ENCODE measurements around the gene ALCAM. TPM values are rescaled to one million over a fixed set of nuclear protein-coding genes. Genes with fewer than 3 reads are reported as not detected.

The ALCAM gene
- total RNA-seq, 1 donor from 2014 or later, result 39.0 TPM

DNA sequence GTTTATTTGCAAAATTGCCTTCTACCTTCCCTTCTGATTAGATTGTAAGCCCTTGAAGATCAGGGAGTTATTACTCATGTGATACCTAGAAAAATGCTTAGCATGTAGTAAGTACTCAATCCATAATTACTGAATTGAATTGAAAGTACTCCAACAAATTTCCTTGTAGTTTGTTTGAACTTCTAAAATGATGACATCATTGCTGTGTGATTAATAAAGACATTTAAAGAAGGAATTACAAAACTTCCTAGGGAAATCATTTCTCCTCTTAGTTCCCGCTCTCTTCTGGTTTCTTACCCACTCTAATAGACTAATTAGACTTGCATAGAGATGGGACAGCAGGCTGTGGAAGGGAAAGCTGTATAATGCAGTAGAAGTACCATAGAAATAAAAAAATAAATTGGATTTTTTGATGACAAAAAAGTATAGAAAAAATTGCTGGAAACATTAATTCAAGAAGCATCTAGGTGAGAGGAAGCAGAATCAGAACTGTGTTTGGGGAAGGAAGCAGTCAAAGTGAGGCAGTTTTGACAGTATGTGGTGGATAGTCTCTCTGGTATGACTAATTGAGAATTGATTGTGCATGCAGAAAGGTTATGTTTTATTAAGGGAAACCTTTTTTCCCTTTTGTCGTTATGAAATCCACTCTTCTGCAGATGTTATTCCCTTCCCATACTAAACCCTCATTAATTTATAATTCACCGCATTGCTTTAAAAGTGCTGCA is 93.0 kb downstream of the ALCAM start:
- intact Hi-C loops (cut with DNase I), result no loop called here
- DNase-seq (ENCODE audit: low spot score) (no peak), ATAC-seq (no peak)

DNA sequence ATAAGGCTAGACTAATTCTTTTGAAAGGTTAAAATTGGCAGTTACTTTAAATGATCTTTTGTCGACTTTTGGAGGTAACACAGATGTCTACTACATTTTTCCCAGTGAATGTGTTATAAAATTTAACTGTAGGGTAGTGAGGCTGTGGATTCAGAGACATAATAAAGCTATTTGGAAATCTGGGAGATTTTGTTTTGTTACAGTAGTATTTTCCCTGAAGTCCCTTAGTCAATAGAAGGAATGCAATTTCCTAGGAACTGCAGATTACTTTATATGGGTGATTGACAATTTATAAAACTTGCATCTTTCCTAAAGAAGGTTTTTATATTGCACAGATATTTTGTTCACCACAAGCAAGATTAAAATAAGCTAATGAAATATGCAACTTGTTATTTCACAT is 96.9 kb downstream of the ALCAM start:
- ATAC-seq, result no peak
- DNase-seq (ENCODE audit: low spot score), result no peak
- intact Hi-C loops (cut with DNase I), result no loop called here

DNA sequence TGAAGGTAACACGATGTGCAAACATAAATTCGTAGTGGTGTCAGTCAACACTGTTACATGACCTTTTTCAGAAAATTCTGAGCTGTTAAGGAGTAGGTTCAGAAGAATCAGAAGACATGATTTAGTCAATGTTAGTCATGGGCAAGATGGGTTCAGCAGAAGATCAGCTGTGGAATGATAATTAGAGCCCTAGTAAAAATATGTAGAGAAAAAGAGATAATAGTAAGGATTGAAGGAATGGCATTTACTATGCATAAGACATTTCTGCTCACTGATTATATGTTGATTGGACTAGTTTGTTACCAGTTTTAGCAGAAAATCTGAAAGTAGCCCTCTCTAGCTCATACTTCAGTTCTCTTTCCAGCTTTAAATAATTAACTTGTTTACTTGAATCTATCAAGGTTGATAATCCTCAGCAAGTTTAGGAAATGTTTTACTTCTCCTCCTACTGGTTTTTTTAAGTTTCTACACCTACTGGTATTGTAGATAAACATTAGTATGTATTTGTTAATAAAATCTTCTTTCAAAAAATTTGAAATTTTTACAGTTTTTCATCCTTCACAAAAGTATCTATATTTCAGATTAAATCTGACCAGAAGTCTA is 98.6 kb downstream of the ALCAM start:
- DNase-seq (ENCODE audit: low spot score), result no peak
- no peak for ATAC-seq
- intact Hi-C loops (cut with DNase I), result no loop called here

DNA sequence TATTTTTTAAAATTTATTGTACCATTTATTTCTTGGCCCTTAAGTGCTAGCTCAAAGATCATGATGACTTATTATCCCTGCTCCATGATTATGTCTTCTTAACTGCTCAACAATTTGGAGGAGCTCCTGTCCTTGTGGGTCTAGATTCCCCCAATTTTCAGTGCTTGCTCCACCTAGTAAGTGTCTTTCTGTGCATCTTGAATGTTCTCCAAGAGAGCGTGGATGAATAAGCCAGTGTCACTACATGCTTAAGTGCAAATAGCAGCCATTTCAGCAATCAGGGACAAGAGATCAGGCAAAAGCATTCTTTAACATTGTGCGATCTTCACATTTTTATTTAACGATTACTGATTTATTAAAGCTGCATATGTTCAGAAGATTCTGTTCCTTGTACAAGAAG is 99.4 kb downstream of the ALCAM start:
- DNase-seq (ENCODE audit: low spot score), result no peak
- intact Hi-C loops (cut with DNase I), result no loop called here
- ATAC-seq, result no peak

DNA sequence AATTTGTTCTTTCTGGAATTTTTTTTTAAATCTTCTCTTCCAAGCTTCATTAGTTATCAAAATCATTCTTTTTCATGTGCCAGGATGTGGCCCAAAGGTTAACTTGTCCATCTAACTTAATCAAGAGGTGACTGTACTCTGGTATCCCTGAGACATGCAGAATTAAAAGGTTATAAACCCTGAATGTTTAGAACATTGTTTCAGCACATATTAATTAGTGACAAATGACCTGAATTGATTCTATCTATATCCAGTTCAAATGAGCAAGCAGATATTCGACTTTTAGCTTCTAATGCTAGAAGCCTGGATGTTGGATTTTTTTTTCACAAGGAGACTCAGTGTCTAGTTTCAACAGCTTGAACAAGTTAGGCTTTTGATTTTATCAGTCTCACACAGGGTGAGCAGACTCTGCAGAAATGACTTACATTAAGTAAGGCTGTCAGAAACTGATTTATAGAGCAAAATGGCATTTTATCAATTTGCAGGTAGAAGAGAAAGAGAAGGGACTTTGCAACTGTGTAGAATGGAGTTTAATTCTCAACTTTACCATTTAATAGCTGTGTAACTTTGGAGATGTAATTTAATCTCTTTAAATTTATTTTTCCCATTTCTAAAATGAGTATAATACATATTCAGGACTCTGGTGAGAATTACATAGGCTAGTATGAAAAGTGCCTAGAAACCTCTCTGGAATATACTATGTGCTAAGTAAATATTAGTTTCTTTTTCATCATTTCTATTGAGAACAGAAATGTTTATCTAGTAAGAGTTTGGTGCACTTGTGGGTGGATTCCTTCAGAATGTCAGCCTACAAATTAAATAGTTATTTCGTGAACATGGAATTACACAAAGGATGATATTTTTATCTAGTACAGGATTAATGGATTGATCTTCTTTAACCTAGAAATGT is 100.0 kb downstream of the ALCAM start:
- no peak for DNase-seq (ENCODE audit: low spot score)
- ATAC-seq, result no peak
- intact Hi-C loops (cut with DNase I), result no loop called here

DNA sequence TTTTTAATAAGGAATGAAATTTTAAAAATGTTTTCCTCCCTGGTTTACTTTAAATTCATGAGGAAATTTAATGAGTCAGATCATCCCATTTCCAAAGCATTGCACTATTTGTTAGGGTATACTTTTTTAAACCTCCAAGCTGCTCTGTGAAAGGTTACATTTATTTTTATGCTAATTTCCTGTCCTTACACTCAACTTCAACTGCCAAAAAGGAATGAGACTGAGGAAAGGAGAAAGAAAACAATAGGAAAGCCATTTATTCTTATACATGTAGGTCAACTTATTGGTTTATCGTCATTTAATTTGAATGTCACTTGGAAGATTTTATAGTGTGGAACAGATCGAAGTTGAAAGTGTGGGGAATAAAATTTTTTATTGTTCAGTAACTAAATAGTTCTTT is 104.1 kb downstream of the ALCAM start:
- DNase-seq (ENCODE audit: low spot score) (no peak), ATAC-seq (no peak)
- intact Hi-C loops (cut with DNase I), result no loop called here

DNA sequence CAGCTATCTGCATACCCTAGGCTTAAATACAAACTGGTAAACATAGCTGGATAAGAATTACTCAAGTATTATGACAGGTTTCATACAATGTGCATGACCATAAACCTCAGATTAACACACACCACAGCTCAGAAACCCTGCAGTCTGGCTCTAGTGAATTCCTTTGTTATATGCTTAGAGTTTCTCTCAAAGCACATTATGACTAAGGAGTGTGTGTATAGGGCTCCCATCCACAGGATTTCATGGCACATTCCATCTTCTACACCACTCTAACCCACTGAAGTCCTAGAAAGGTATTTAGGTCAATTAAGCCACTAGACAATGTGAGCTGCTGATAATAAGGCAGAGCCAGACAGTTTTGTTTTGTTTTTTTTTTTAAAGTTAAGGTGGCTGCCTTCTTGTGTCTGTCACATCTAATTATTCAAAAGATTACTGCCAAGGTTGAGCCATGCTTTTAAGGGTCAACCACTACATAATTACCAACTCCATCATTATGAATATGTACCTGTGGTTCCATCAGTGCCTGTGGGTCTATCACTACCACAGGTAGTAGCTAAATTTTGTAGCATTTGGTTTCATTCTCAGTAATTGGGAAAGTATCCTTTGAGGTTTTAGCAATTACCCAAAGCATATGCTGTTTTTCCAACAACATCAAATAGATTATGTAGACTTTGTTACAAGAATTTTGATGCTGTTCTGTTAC is 107.0 kb downstream of the ALCAM start:
- intact Hi-C loops (cut with DNase I), result no loop called here
- ATAC-seq (no peak), DNase-seq (ENCODE audit: low spot score) (no peak)

DNA sequence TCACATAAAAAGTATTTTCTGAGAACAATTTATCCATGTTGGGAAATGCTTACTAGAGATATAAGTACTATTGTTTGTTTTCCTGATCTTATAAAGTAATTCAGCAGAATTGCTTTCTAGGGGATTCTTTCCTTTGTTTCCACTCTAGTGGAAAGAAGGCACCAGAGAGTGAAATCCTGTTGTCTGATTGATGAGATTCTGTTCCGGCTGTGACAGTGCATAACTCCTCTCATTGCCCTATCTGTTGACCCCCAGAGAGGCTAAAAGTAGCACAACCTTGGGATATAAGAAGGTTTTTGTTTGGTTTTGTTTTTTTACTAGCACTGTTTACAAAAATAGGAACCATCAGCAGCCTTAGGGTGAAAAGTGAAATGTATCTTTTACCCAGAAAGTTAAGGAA is 114.1 kb downstream of the ALCAM start:
- intact Hi-C loops (cut with DNase I), result no loop called here
- DNase-seq (ENCODE audit: low spot score) (no peak), ATAC-seq (no peak)

DNA sequence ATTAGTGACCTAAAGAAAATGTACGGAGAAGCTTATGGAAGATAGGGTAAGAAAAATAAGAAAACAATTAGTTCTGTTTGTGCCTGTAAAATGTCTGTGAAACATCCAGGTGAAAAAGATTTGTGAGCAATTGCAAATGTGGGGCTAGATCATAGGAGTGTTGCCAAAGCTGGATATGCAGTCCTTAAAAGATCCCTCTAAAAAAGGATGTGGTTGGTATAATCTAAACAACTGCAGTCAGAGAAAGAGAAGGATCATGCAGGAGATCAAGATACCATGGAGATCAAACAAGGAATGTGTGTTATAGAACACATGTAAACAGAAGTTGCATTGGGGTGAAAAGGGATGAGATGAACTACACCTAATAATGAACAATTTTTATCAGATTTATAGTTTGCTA is 116.8 kb downstream of the ALCAM start:
- ATAC-seq, result no peak
- intact Hi-C loops (cut with DNase I), result no loop called here

DNA sequence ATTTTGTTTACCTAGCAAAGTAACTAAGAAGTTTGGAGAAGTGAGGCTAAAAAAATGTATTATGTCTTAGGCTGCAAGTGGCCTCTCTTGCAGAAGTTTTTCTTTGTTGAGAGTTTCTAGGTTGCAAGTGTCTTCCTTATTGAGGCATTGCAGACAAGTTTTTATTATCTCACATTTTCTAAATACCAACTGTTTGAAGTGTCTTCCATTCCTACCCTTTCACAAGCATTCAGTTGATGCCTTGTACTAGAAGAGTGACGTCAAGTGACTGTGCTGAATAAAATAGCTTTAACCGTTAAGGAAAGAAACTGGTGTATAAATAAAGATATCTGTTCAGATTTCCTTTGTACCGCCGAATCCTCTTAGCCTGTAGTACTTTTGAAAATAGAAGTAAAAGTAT is 123.3 kb downstream of the ALCAM start:
- intact Hi-C loops (cut with DNase I), result no loop called here
- ATAC-seq, result no peak
- DNase-seq (ENCODE audit: low spot score), result no peak

More for the DNA sequence above, 116.8 kb downstream of the ALCAM start:
- DNase-seq (ENCODE audit: low spot score), result no peak

DNA sequence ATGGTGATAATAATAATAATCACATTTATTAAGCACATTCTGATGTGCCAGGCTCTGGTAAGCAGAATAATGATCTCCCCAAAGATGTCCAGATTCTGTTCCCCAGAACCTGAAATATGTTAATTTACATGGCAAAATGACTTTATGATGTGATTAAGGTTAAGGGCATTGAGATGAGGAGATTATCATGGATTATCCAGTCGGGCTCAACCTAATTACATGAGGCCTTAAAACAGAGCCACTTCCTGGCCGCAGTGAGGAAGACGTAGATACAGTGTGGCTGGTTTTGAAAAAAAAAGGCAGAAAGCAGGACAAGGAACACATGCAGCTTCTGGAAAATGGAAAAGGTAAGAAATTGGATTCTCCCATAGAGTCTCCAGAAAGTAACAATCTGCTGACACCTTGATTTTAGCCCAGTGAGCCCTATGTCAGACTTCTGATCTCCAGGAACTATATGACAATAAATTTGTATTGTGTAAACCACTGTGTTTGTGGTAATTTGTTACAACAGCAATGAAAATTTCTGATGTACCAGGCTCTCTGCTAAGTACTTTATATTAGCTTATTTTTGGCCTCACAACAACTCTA is 126.7 kb downstream of the ALCAM start:
- intact Hi-C loops (cut with DNase I), result no loop called here
- ATAC-seq (no peak), DNase-seq (ENCODE audit: low spot score) (no peak)

DNA sequence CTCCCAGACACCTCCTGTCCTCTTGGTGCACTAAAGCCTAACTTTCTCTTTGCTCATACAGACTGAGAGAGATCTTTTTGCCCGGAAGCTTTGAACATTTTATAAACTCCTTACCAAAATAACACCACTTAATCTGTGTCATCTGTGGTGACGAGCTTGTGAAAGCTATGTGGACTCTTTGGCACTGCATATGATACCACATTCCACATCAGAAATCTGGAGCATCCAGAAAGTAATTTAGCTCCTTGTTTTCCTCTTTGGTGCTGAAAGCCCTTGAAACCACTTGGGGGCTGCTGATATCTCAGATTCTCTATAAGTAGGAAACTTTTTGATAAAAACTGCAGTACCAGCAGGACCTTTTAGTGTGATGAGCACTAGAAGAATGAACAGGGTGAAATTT is 128.3 kb downstream of the ALCAM start:
- DNase-seq (ENCODE audit: low spot score) (no peak), ATAC-seq (no peak)
- intact Hi-C loops (cut with DNase I), result no loop called here

DNA sequence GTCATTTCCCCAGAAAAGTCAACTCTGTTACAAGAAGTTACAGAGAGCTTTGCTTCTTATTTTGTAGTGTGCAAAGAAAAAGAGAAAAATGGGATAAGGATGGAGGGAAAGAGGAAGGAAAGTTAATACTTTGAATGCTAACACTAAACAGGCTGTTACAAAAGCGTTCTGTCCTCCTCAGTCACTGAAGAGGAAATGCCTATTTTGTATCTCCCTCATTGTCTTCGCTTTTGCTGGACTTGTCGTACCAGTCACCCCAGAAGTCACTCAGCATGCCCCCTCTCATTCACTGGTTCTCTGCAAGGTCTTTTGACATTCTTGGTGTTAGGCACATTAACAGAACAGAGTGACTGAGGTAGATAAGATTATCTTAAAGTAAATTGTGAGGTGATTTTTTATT is 129.6 kb downstream of the ALCAM start:
- ATAC-seq, result no peak
- intact Hi-C loops (cut with DNase I), result no loop called here

DNA sequence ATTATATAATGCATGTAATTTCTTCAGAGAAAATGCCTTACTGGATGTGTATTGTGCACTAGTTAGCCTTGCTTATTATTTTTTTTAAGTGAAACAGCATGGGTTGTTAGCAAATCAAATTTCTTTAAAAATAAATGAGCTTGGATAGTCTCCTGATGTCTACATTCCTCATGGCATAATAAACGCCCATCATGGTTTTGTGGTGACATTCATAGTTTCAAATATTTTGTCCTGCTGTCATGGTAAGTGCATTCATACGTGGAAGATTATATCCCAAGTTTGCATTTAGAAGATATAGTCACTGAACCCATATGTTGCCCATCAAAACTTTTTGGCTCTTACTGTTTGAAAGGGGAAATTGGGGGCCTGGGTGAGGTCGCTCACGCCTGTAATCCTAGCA is 130.7 kb downstream of the ALCAM start:
- intact Hi-C loops (cut with DNase I), result no loop called here
- no peak for DNase-seq (ENCODE audit: low spot score)
- no peak for ATAC-seq

More for the DNA sequence above, 129.6 kb downstream of the ALCAM start:
- no peak for DNase-seq (ENCODE audit: low spot score)

DNA sequence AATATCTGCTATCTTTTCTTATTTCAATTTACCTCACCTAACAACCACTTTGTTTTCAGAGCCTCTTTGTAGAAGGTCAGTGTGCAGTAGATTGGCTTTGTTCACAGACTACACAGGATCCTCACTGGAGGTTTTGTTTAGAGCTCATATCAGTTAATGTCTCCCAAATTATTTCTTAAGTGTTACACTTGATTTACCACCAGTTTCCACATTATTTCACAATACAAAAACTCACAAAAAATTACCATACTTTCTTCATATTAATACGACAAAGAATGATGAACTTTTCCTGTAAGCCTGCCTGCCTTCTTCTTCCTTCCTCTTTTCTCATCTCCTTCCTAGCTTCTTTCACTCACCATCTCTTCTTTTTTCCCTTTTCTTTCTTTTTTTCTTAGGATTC is 133.3 kb downstream of the ALCAM start:
- intact Hi-C loops (cut with DNase I), result no loop called here
- no peak for ATAC-seq
- no peak for DNase-seq (ENCODE audit: low spot score)

DNA sequence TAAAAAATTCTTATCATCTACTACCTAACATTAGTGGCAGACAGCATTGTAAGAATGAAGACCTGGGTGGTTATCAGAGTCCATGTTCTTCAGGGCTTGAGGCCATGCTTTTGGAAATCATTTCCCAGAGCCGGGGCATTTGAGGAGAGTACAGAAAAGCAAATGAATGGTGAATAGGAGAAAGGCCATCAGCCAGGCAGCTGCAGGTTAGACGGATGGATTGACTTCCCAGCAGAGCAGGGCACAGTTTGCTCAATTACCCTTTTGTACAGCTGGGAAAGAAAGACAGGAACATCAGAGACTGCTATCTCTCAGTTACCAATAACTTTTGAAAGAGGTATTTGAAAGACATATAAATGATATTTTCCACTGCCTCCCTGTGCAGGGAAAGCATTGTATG is 135.6 kb downstream of the ALCAM start:
- DNase-seq (ENCODE audit: low spot score), result no peak
- intact Hi-C loops (cut with DNase I), result no loop called here
- no peak for ATAC-seq

DNA sequence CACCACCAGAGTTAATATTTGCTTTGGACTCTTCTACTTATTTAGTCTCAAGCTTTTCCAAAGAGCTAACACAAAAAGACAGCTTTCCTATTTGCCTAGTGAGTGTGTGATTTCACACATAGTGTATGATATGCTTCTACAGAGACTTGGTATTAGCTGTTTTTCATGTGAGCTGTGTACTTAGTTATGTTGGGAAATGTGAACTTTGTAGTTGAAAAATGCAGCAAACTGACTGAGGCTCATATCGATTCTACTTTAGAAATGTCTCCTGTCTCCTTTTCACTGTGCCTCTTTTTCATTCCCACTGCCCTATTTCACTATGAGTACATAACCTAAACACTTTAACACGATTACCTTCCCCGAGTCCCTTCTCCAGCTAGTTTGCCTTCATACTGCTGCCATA is 136.5 kb downstream of the ALCAM start:
- ATAC-seq, result no peak
- DNase-seq (ENCODE audit: low spot score), result no peak
- intact Hi-C loops (cut with DNase I), result no loop called here

DNA sequence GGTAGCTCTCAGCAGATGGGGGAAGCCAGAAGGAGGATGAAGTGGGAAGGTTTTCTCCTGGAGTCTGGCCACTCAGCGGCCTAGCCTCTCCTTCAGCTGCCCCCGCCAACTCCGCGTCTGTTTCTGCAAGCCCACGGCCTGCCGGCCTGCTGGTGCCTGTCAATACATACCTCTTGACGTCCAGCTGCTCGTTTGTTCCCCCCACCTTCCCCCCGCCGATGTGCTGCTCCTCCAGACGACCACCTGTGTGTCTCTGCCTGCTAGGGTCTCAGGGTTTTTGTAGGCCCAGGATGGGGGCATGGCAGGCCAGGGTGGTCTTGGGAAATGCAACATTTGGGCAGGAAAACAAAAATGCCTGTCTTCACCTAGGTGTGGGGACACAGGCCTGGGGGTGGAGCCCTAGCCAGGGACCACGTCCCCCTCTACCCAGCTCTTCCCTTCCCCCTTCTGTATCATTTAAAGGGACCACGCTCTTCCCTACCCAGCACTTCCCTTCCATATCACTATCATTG is 137.8 kb downstream of the ALCAM start:
- intact Hi-C loops (cut with DNase I), result no loop called here
- ATAC-seq, result no peak
- DNase-seq (ENCODE audit: low spot score), result no peak

DNA sequence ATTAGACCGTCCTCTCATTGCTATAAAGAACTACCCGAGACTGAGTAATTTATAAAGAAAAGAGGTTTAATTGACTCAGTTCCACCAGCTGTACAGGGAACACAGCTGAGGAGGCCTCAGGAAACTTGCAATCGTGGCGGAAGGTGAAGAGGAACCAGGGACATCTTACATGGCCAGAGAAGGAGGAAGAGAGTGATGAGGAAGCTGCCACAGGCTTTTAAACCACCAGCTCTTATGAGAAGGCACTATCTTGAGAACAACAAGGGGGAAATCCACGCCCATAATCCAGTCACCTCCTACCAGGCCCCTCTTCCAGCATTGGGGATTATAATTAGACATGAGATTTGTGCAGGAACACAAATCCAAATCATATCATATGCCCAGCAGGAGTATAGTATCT is 138.5 kb downstream of the ALCAM start:
- ATAC-seq, result no peak
- DNase-seq (ENCODE audit: low spot score), result no peak
- intact Hi-C loops (cut with DNase I), result no loop called here
